Measurements from ENCODE around the gene NAA10. TPM values are rescaled to one million over a fixed set of nuclear protein-coding genes. Genes with fewer than 3 reads are reported as not detected.

Gene NAA10
- total RNA-seq, 2 donors from 2014 or later, result 60.1 to 66.4 TPM

DNA sequence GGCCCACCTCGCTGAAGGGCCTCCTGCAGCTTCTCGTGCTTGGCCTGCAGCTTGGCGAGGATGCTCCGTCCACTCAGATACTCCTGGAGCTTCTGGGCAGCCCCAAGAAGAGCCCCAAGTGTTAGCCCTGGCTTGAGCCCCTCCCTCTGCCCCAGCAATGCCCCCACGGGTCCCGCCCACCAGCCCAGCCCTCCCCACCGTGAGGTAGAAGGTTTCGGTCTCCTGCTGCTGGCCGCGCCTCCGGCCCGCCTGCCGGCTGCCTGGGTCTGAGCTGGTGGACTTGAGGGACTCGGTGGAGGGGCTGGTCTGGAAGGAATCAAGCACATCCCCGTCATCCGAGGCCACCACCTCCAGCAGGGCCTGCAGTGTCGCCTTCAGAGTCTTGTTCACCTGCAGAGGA lies 21.6 kb downstream of the NAA10 start:
- no peaks in the 10 kb centered on the region for H3K9me3 ChIP-seq
- no peaks in the 10 kb centered on the region for H3K27me3 ChIP-seq (replicated peaks; ENCODE audit: insufficient read depth)
- TF ChIP-seq, protein P1, sequence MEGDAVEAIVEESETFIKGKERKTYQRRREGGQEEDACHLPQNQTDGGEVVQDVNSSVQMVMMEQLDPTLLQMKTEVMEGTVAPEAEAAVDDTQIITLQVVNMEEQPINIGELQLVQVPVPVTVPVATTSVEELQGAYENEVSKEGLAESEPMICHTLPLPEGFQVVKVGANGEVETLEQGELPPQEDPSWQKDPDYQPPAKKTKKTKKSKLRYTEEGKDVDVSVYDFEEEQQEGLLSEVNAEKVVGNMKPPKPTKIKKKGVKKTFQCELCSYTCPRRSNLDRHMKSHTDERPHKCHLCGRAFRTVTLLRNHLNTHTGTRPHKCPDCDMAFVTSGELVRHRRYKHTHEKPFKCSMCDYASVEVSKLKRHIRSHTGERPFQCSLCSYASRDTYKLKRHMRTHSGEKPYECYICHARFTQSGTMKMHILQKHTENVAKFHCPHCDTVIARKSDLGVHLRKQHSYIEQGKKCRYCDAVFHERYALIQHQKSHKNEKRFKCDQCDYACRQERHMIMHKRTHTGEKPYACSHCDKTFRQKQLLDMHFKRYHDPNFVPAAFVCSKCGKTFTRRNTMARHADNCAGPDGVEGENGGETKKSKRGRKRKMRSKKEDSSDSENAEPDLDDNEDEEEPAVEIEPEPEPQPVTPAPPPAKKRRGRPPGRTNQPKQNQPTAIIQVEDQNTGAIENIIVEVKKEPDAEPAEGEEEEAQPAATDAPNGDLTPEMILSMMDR (IDR thresholded peaks at IDR 0.05), result no peak
- no peak overlapping the region for H3K4me3 ChIP-seq
- no peaks in the 10 kb centered on the region for H3K4me1 ChIP-seq (ENCODE audit: control insufficient read depth in 1 of 2, low read depth in 2 of 2)
- H3K27ac ChIP-seq, result no peak overlapping the region
- no peaks in the 10 kb centered on the region for H3K36me3 ChIP-seq
- no peak for ATAC-seq (ENCODE audit: insufficient number of reproducible peaks, low FRiP score, low read depth)
- no peak for DNase-seq (ENCODE audit: low spot score)

DNA sequence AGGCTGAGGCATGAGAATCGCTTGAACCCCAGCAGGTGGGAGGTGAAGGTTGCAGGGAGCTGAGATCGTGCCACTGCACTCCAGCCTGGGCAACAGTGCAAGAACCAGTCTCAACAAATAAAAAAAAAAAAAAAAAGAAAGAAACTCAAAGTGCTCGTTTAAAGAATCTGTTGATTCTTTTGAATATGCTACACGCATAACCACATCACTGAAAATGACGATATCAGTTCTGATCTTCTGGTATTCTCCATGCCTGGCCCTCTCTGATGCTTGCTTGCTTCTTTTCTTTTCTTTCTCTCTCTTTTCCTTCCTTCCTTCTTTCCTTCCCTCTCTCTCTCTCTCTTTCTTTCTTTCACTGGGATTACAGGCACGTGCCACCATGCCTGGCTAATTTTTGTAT lies 23.0 kb downstream of the NAA10 start:
- Histone ChIP-seq H3K27me3 (replicated peaks; ENCODE audit: insufficient read depth) (no peaks in the 10 kb centered on the region), H3K4me1 (ENCODE audit: control insufficient read depth in 1 of 2, low read depth in 2 of 2) (no peaks in the 10 kb centered on the region), H3K9me3 (no peaks in the 10 kb centered on the region), H3K4me3 (no peak overlapping the region), H3K27ac (no peak overlapping the region), H3K36me3 (no peaks in the 10 kb centered on the region)
- DNase-seq (ENCODE audit: low spot score) (no peak), ATAC-seq (ENCODE audit: insufficient number of reproducible peaks, low FRiP score, low read depth) (no peak)
- TF ChIP-seq, protein P1 (IDR thresholded peaks at IDR 0.05), result no peak

DNA sequence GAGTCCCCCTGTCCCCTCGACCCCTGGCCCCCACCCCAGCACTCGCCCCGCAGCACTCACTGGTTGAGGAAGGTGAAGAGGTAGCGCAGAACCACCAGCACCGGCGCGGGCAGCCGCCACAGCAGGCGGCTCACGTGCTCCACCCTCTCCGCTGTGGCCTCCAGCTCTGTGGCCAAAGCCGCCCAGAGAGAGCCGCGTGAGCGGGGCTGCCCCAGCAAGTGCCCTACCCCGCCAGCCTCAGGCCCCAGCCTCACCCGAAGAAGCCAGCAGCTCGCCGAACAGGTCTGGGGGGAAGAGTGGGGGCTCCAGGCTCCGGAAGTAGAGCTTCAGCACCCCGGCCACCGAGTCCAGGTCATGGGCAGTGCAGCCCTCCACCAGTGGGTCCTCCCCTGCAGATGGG lies 24.4 kb downstream of the NAA10 start:
- ATAC-seq (ENCODE audit: insufficient number of reproducible peaks, low FRiP score, low read depth), result no peak
- Histone ChIP-seq H3K27ac (no peak overlapping the region), H3K9me3 (no peaks in the 10 kb centered on the region), H3K4me3 (no peak overlapping the region), H3K27me3 (replicated peaks; ENCODE audit: insufficient read depth) (no peaks in the 10 kb centered on the region), H3K36me3 (no peaks in the 10 kb centered on the region), H3K4me1 (ENCODE audit: control insufficient read depth in 1 of 2, low read depth in 2 of 2) (no peaks in the 10 kb centered on the region)
- TF ChIP-seq, protein P1 (IDR thresholded peaks at IDR 0.05), result no peak
- no peak for DNase-seq (ENCODE audit: low spot score)

DNA sequence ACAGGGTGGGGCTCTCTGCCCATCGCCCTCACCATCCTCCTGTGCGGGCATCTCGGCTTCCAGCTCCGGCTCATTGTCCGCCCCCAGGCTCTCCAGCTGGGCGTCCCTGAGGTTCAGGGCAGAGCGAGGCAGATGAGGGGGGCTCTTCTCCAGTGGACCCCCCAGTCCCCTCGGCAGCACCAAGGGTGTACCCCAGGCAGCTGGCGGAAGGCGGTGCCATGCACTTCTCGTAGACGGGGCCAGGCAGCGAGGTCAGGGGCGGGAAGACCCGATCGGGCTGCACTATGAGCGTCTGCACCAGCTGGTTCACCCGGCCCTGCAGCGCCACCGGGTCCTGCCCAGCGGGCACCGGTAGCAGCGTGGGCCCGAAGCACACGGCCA lies 24.9 kb downstream of the NAA10 start:
- Histone ChIP-seq H3K27me3 (replicated peaks; ENCODE audit: insufficient read depth) (no peaks in the 10 kb centered on the region), H3K4me3 (no peak overlapping the region), H3K27ac (no peak overlapping the region), H3K4me1 (ENCODE audit: control insufficient read depth in 1 of 2, low read depth in 2 of 2) (no peaks in the 10 kb centered on the region), H3K9me3 (no peaks in the 10 kb centered on the region), H3K36me3 (no peaks in the 10 kb centered on the region)
- ATAC-seq (ENCODE audit: insufficient number of reproducible peaks, low FRiP score, low read depth), result no peak
- DNase-seq (ENCODE audit: low spot score), result no peak
- TF ChIP-seq, protein P1 (IDR thresholded peaks at IDR 0.05), result no peak

DNA sequence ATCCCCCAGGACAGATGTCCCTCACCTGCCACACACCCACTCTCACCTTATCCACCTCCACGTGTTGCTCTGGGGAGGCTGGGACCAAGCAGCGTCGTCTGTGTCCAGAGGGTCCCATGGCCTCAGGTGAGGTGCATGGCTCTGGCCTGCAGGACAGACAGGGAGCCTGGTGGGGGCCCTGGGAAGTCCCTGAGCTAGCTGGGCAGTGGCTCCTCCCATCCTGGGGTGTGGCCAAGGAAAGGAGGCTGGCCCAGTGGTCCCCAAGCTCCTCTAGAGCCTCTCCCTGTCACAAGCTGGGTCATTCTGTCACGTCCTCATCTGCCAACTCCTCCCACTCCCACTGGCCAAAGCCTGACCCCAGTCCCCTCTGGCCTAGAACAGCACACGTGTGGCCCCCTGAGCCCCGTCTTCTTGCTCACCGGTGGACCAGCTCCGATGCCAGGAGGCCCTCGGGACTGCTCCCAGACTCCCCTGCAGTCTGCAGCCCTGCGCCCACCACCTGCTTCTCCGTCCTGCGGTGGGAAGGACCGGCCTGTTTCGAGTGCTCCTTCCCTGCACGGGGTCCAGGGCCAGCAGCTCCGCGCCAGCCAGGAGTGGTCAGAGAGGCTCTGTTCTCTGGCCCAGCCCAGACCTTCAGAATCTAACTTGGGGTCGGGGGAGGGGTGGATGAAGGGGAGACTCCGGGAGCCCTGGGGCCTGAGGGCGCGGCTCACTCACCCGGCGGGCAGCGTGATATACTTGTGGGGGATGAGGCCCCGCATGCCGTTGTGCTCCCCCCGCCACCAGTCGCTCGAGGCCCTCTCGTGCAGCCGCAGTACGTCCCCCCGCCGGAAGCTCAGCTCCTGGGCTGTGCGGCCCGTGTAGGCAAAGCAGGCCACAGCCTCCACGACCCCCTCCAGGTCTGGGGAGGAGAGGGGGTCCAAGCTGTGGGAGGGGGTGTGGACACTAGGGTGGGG lies 25.5 kb downstream of the NAA10 start:
- no peak for DNase-seq (ENCODE audit: low spot score)

More for the DNA sequence above, 25.5 kb downstream of the NAA10 start:
- H3K36me3 ChIP-seq, result no peaks in the 10 kb centered on the region
- H3K9me3 ChIP-seq, result no peaks in the 10 kb centered on the region
- no peak overlapping the region for H3K27ac ChIP-seq
- H3K27me3 ChIP-seq (replicated peaks; ENCODE audit: insufficient read depth), result no peaks in the 10 kb centered on the region
- H3K4me1 ChIP-seq (ENCODE audit: control insufficient read depth in 1 of 2, low read depth in 2 of 2), result no peaks in the 10 kb centered on the region
- H3K4me3 ChIP-seq, result no peak overlapping the region
- ATAC-seq (ENCODE audit: insufficient number of reproducible peaks, low FRiP score, low read depth), result no peak
- TF ChIP-seq, protein P1 (IDR thresholded peaks at IDR 0.05), result no peak

Data from thoracic aorta (tissue), 2 donors.